Measurements from ENCODE around the gene LDHAL6B. TPM values are rescaled to one million over a fixed set of nuclear protein-coding genes. Genes with fewer than 3 reads are reported as not detected.

Gene LDHAL6B
- polyA plus RNA-seq, 3 donors = not detected

- no peak overlapping the region for H3K9ac ChIP-seq (ENCODE audit: insufficient read depth, low read length, poor library complexity, severe bottlenecking)
- H3K36me3 Mint-ChIP-seq = peaks cover 52 to 74% of the 10 kb centered on the region in 2 donors
- intact Hi-C loops (cut with micrococcal nuclease) = loop anchor here in 1 of 2 donors (10.0 kb wide), 1 partner anchor 337 kb away; no protein-coding TSS in a partner anchor
- TF ChIP-seq CTCF (IDR thresholded peaks at IDR 0.05) = no peak
- no peak overlapping the region for H3K4me3 Mint-ChIP-seq
- no peak overlapping the region for H3K27ac Mint-ChIP-seq
- H3K9me3 ChIP-seq (replicated peaks in 1 of 2; ENCODE audit: control insufficient read depth in 1 of 2, insufficient read depth in 1 of 2, low read length in 2 of 2) = no peaks in the 10 kb centered on the region
- no peak overlapping the region for H3K27ac ChIP-seq (ENCODE audit: low read depth in 1 of 2, low read length in 2 of 2)
- H2AFZ ChIP-seq (ENCODE audit: insufficient read depth, low read depth, low read length, poor library complexity, severe bottlenecking) = no peak overlapping the region
- H3K9me3 Mint-ChIP-seq = peaks cover 0 to 1% (median 0%) of the 10 kb centered on the region in 7 donors
- no peak overlapping the region for H3K4me2 ChIP-seq (replicated peaks; ENCODE audit: extremely low read depth, low read length, poor library complexity, severe bottlenecking)
- peaks cover 10 to 12% of the 10 kb centered on the region in 2 donors for H3K4me1 ChIP-seq (ENCODE audit: control insufficient read depth in 1 of 2, insufficient read depth in 2 of 2, low read length in 2 of 2)
- peaks cover 49 to 66% of the 10 kb centered on the region in 2 donors for H3K36me3 ChIP-seq (replicated peaks in 1 of 2; ENCODE audit: control insufficient read depth in 1 of 2, insufficient read depth in 2 of 2, low read length in 2 of 2)
- 100% methylated on average over 3 of the region's 9 CpGs for WGBS (ENCODE audit: insufficient coverage)
- no peak for DNase-seq
- no peaks in the 10 kb centered on the region for H4K20me1 ChIP-seq (ENCODE audit: insufficient read depth, low read length)
- H3K27me3 ChIP-seq (ENCODE audit: control insufficient read depth in 2 of 2, insufficient read depth in 2 of 2, low read length in 2 of 2) = no peaks in the 10 kb centered on the region
- H3K4me1 Mint-ChIP-seq = peaks cover 13% of the 10 kb centered on the region
- no peaks in the 10 kb centered on the region for H3K79me2 ChIP-seq (ENCODE audit: insufficient read depth, low read length)
- peaks cover 0 to 2% (median 1%) of the 10 kb centered on the region in 3 donors for H3K27me3 Mint-ChIP-seq (ENCODE audit: low read depth in 3 of 3)
- no peak overlapping the region for H3K4me3 ChIP-seq (replicated peaks in 1 of 3; ENCODE audit: low read depth in 2 of 3, low read length in 3 of 3)
Measured at GRCh38 chr15:59157840-59158700, 48.6 kb upstream of the LDHAL6B start.

DNA sequence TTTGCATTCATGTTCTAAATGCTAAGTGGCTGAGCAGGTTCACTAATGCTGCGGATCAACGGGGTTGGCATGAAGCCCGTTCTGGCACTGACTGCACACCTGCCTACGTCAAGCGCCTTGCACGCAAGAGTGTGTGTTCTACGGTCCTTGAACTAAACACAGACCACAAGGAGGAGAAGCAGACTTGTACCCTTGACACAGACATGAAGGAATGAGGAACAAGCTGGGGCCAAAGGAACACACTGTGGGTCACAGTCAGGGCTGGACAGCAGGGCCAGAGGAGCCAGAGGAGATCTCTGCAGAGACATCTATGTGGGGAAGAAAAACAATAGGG, 48.0 kb upstream of the LDHAL6B start:
- intact Hi-C loops (cut with micrococcal nuclease) = loop anchor here in 1 of 2 donors (10.0 kb wide), 1 partner anchor 336 kb away; no protein-coding TSS in a partner anchor
- 83% methylated on average over 7 of the region's 7 CpGs for WGBS (ENCODE audit: insufficient coverage)
- H3K27ac Mint-ChIP-seq = peak overlapping the region in 4 of 7 donors; percentile 7 to 83 (median 68)

More for the DNA sequence above, 48.0 kb upstream of the LDHAL6B start:
- peaks cover 44 to 60% of the 10 kb centered on the region in 2 donors for H3K36me3 ChIP-seq (replicated peaks in 1 of 2; ENCODE audit: control insufficient read depth in 1 of 2, insufficient read depth in 2 of 2, low read length in 2 of 2)
- no peaks in the 10 kb centered on the region for H3K79me2 ChIP-seq (ENCODE audit: insufficient read depth, low read length)
- Mint-ChIP-seq H3K4me3 (peak overlapping the region in 1 of 2 donors; percentile 31), H3K36me3 (peaks cover 47 to 70% of the 10 kb centered on the region in 2 donors), H3K4me1 (peaks cover 13% of the 10 kb centered on the region), H3K9me3 (peaks cover 0 to 1% (median 0%) of the 10 kb centered on the region in 7 donors), H3K27me3 (ENCODE audit: low read depth in 3 of 3) (peaks cover 0 to 2% (median 1%) of the 10 kb centered on the region in 3 donors)
- H3K4me1 ChIP-seq (ENCODE audit: control insufficient read depth in 1 of 2, insufficient read depth in 2 of 2, low read length in 2 of 2) = peaks cover 10 to 12% of the 10 kb centered on the region in 2 donors
- H3K9ac ChIP-seq (ENCODE audit: insufficient read depth, low read length, poor library complexity, severe bottlenecking) = peak overlapping the region; percentile 49
- H3K9me3 ChIP-seq (replicated peaks in 1 of 2; ENCODE audit: control insufficient read depth in 1 of 2, insufficient read depth in 1 of 2, low read length in 2 of 2) = no peaks in the 10 kb centered on the region
- no peak overlapping the region for H3K4me2 ChIP-seq (replicated peaks; ENCODE audit: extremely low read depth, low read length, poor library complexity, severe bottlenecking)
- H3K4me3 ChIP-seq (replicated peaks in 1 of 3; ENCODE audit: low read depth in 2 of 3, low read length in 3 of 3) = no peak overlapping the region
- H3K27me3 ChIP-seq (ENCODE audit: control insufficient read depth in 2 of 2, insufficient read depth in 2 of 2, low read length in 2 of 2) = no peaks in the 10 kb centered on the region
- H3K27ac ChIP-seq (ENCODE audit: low read depth in 1 of 2, low read length in 2 of 2) = peak overlapping the region in 1 of 2 donors; percentile 51
- TF ChIP-seq CTCF (IDR thresholded peaks at IDR 0.05) = no peak
- DNase-seq = no peak
- H4K20me1 ChIP-seq (ENCODE audit: insufficient read depth, low read length) = no peaks in the 10 kb centered on the region
- H2AFZ ChIP-seq (ENCODE audit: insufficient read depth, low read depth, low read length, poor library complexity, severe bottlenecking) = no peak overlapping the region
